GM19043 (cell line): Measurements from ENCODE around the gene HSD11B1L.
"Not testable (repeated sequence)": the region's sequence is repeated elsewhere in the genome, so short reads cannot be mapped to it uniquely, and the experiment has no call there.

Experiments used
- ATAC-seq: cut with Tn5 transposase; IDR thresholded peaks from one replicate; pipeline ENCODE4 v1.9.1; 2021; ENCODE audit warnings: low read depth; ENCODE audit not compliant: unreplicated experiment

HSD11B1L gene

DNA sequence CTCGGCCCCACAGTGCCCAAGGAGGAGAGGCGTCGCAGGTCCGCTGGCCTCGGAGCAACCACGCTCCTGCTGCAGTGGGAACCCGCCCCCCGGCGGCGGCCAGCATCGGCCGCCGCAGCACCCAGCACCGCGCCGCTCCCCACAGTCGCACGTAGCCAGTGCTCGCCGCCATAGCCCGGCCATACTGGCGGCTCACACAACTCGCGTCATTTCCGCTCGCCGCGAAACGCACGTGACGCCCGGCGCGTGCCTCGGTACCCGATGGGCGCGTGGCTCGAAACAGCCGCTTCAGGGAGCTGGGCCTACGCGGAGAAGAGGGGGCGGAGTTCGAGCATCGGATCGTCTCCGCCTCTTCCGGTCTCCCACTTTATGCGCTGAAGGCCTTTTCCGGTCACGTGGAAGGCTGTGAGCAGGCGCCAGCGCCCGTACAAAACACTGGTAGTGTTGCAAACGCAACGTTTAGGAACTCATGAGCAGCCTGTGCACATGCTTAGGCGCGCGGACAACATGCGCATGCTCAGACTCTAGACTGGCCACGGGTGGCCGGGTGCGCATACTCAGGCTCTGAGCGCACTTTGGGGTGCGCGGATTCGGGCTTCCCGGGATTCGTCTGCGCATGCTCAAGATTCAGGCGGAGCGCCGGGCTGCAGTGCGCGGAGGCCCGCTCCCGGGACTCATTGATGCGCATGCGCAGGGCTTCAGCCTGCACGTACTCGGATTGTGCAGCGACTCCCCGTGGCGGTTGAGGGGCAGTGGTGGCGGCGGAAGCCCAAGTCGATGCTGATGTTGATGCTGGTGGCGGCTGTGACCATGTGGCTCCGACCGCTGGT, 39.3 kb downstream of the HSD11B1L start, which contains the start of the genes CATSPERD and LONP1:
TSS of gene CATSPERD (plus strand) at position 677 of the 830 bp plus-strand sequence. CDS start at position 778, 101 bp downstream.
TSS of gene LONP1 (minus strand) at position 186 of the 830 bp plus-strand sequence. CDS start at position 172, 14 bp downstream.
- ATAC-seq: peak; percentile 79

DNA sequence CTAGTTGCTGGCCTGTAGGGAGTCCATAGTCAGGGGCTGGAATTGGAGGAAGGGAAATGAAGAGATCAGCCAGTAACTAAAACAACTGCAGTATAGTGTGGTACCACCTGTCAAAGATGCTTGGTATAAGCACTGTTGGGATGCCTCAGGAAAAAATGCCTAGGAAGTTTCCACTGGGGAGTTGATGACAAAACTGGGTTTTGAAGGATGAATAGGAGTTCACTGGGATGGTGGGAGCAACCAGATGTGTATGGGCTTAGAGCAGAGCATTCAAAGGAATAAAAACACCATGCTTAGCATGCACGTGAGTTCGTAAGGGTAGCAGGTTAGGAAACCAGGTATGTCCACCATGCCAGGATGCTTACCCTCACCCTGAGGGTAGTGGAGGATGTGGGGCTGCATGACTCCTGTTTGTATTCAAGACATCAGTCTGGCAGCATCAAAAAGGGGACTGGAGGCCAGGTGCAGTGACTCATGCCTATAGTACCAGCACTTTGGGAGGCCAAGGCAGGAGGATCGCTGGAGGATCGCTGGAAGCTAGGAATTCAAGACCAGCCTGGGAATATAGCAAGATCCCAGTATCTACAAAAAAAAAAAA, 46.7 kb downstream of the HSD11B1L start:
- ATAC-seq: no peak

DNA sequence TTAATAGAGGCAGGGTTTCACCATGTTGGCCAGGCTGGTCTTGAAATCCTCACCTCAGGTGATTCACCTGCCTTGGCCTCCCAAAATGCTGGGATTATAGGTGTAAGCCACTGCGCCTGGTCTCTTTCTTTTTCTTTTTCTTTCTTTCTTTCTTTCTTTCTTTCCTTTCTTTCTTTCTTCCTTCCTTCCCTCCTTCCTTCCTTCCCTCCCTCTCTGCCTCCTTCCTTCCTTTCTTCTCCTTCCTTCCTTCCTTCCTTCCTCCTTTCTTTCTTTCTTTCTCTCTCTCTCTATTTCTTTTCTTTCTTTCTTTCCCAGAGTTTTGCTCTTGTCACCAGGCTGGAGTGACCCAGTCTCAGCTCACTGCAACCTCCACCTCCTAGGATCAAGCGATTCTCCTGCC, 52.3 kb downstream of the HSD11B1L start:
- ATAC-seq: not testable (repeated sequence)
